H1 (cell line): ENCODE measurements around the gene PRG3. TPM values are rescaled to one million over a fixed set of nuclear protein-coding genes. Genes with fewer than 3 reads are reported as not detected.

ENCODE experiments used
- ATF3 ChIP-seq: IDR thresholded peaks from 2 replicates; pipeline ENCODE4 v1.6.1; 2011; ENCODE audit warnings: low read depth, mild to moderate bottlenecking, low read length; ENCODE audit not compliant: insufficient read depth
- BRCA1 ChIP-seq: IDR thresholded peaks from 2 replicates; pipeline ENCODE4 v1.6.1; 2012; ENCODE audit warnings: low read depth, low read length, improper control_type of control experiment
- CTBP2 ChIP-seq: IDR thresholded peaks from 2 replicates; pipeline ENCODE4 v1.7.0; 2011; ENCODE audit warnings: borderline replicate concordance, mild to moderate bottlenecking, moderate library complexity, mixed read lengths, low read length; ENCODE audit not compliant: insufficient read depth, insufficient read length
- JUN ChIP-seq: IDR thresholded peaks from 2 replicates; pipeline ENCODE4 v1.6.1; 2011; ENCODE audit warnings: low read depth, mild to moderate bottlenecking, improper control_type of control experiment, low read length
- KDM4A ChIP-seq: IDR thresholded peaks from one replicate; pipeline ENCODE4 v1.7.1; 2012; ENCODE audit warnings: low read depth, mild to moderate bottlenecking, moderate library complexity, low read length, inconsistent platforms; ENCODE audit not compliant: severe bottlenecking
- NANOG ChIP-seq: IDR thresholded peaks from 2 replicates; pipeline ENCODE4 v1.6.1; 2011; ENCODE audit warnings: low read length, low read depth, mild to moderate bottlenecking, inconsistent platforms; ENCODE audit not compliant: insufficient read depth, poor library complexity, severe bottlenecking
- NRF1 ChIP-seq: IDR thresholded peaks from 2 replicates; pipeline ENCODE4 v1.6.1; 2011; ENCODE audit warnings: mild to moderate bottlenecking, low read depth, low read length, improper control_type of control experiment
- POLR2A ChIP-seq, 2 experiments: IDR thresholded peaks; 1 replicate in 1 of 2; 2 replicates in 1 of 2; pipeline ENCODE4 v1.6.1; 2011; ENCODE audit warnings: low read depth in 2 of 2, low read length in 2 of 2, mild to moderate bottlenecking in 2 of 2; ENCODE audit errors: control extremely low read depth in 1 of 2
- TAF7 ChIP-seq: optimal IDR thresholded peaks from 2 replicates; pipeline ENCODE3; 2011; ENCODE audit warnings: low read depth, mild to moderate bottlenecking, inconsistent platforms, low read length, moderate library complexity, borderline replicate concordance
- ZNF274 ChIP-seq: IDR thresholded peaks from 2 replicates; pipeline ENCODE4 v1.7.0; 2012; ENCODE audit warnings: low read length, borderline replicate concordance; ENCODE audit errors: extremely low read depth
- polyA plus RNA-seq, 7 experiments: library from polyadenylated mRNA; depleted of rRNA in 3 of 7; stranded (reverse) in 5 of 7; unstranded in 2 of 7; fragments of >200 nt in 5 of 7; fragments of 200-250 nt in 2 of 7; gene quantifications; 1 replicate in 5 of 7; 2 replicates in 1 of 7; 4 replicates in 1 of 7; pipeline versions ENCODE4 v1.2.1 to v1.2.3, GENCODE V29; 2011 to 2013; ENCODE audit warnings: missing spikeins in 2 of 7, mixed read lengths in 2 of 7
- total RNA-seq: library from RNA; stranded (reverse); fragmentation: NEBNext Ultra II Directional; extraction: Animal tissue kit (Norgen Biotek cat#: 25700); gene quantifications from 2 replicates; pipeline ENCODE4 v1.2.1, GENCODE V29; 2021
- TF ChIP-seq, protein P1 (sequence below): IDR thresholded peaks from 2 replicates; pipeline ENCODE4 v1.6.1; 2012; ENCODE audit warnings: low read length, inconsistent platforms

Gene PRG3
- total and polyA plus RNA-seq, 2 of the 8 experiments (the other 6 are each of a cell fraction or from before 2014, with no cell fraction given): not detected

DNA sequence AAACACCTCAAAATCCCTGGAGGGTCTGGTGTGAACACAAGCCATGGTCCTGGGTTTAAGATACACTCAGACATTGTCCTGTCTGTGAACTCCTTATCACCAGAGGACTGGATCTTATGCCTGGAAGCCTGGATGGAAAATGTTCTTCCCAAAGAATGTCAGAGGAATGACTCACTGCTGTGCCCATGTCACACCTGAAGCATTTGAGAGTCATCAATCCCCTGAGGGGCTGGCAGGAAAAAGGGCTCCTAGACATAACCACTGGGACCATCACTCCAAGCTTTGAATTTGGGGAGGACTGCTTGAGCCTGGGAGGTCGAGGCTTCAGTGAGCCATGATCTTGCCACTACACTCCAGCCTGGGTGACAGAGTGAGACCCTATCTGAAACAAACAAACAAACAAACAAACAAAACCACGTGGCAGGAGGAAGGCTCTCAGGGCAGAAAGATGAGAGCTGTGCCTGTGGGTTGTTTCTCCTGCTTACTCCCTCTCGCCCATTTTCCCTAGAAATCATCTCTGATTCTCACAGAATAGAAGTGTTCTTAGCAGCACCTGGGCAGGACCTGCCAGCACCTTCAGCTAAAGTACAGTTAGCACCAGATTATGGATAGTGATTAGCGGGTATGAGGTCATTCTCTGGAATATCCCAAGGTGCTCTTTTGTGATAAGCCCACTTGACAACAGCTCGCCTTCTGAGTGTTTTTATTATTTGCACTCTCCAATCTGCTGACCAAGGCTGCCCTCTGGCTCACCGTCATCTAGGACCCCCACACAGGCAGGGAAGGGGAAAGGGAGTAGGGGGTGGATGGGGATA is 21.4 kb upstream of the PRG3 start (continued):
- TF ChIP-seq, protein P1, sequence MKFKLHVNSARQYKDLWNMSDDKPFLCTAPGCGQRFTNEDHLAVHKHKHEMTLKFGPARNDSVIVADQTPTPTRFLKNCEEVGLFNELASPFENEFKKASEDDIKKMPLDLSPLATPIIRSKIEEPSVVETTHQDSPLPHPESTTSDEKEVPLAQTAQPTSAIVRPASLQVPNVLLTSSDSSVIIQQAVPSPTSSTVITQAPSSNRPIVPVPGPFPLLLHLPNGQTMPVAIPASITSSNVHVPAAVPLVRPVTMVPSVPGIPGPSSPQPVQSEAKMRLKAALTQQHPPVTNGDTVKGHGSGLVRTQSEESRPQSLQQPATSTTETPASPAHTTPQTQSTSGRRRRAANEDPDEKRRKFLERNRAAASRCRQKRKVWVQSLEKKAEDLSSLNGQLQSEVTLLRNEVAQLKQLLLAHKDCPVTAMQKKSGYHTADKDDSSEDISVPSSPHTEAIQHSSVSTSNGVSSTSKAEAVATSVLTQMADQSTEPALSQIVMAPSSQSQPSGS: no peak
- no peak for TF ChIP-seq ZNF274
- TF ChIP-seq CTBP2: no peak
- no peak for TF ChIP-seq TAF7
- TF ChIP-seq JUN: no peak
- TF ChIP-seq NANOG: no peak
- no peak for TF ChIP-seq NRF1
- TF ChIP-seq POLR2A (IDR thresholded peaks at IDR 0.05; ENCODE audit: control extremely low read depth in 1 of 2, low read depth in 2 of 2, low read length in 2 of 2): no peak
- no peak for TF ChIP-seq BRCA1
- no peak for TF ChIP-seq ATF3
- no peak for TF ChIP-seq KDM4A
